ENCODE measurements around the gene ORAI2.
"Not testable (repeated sequence)": the region's sequence is repeated elsewhere in the genome, so short reads cannot be mapped to it uniquely, and the experiment has no call there.

GRCh38 chr7:102454932-102455331 is 21.6 kb downstream of the ORAI2 start:
- not testable (repeated sequence) for TF ChIP-seq SP1 (IDR thresholded peaks at IDR 0.05; ENCODE audit: low read depth, low read length); CTCF (IDR thresholded peaks at IDR 0.05 in 2 of 3, conservative IDR thresholded peaks at IDR 0.05 in 1 of 3; ENCODE audit: control insufficient read depth in 2 of 3, extremely low read depth in 1 of 3, insufficient read depth in 1 of 3, low read depth in 3 of 3, low read length in 3 of 3); RFX5 (IDR thresholded peaks at IDR 0.05; ENCODE audit: low read depth, low read length); SIN3A (IDR thresholded peaks at IDR 0.05; ENCODE audit: low read depth, low read length)

Measured in GM12878 (cell line).